Measurements from ENCODE around the gene CRB1. TPM values are rescaled to one million over a fixed set of nuclear protein-coding genes. Genes with fewer than 3 reads are reported as not detected.

CRB1 gene
- total and polyA plus RNA-seq, 5 donors = 0.05 to 0.60 (median 0.28) TPM

GRCh38 chr1:197466813-197467212, 198.8 kb downstream of the CRB1 start:
- intact Hi-C loops (cut with DNase I) = no loop called here
- DNase-seq (no peak), ATAC-seq (no peak)
- H3K4me1 ChIP-seq (ENCODE audit: control insufficient read depth, insufficient read depth, low read length) = peaks cover 3% of the 10 kb centered on the region
- no peaks in the 10 kb centered on the region for H3K27me3 ChIP-seq (ENCODE audit: control insufficient read depth, insufficient read depth)
- no peak overlapping the region for H3K27ac ChIP-seq (ENCODE audit: low read length)
- 77% methylated on average over 3 of the region's 3 CpGs for WGBS
- no peak overlapping the region for H3K4me3 ChIP-seq (ENCODE audit: low read length)
- H3K9me3 ChIP-seq (ENCODE audit: control insufficient read depth, low read length) = no peaks in the 10 kb centered on the region

GRCh38 chr1:197467881-197468280, 199.8 kb downstream of the CRB1 start:
- intact Hi-C loops (cut with DNase I) = no loop called here
- Histone ChIP-seq H3K27me3 (ENCODE audit: control insufficient read depth, insufficient read depth) (no peaks in the 10 kb centered on the region), H3K9me3 (ENCODE audit: control insufficient read depth, low read length) (no peaks in the 10 kb centered on the region), H3K27ac (ENCODE audit: low read length) (no peak overlapping the region), H3K4me1 (ENCODE audit: control insufficient read depth, insufficient read depth, low read length) (peaks cover 3% of the 10 kb centered on the region), H3K4me3 (ENCODE audit: low read length) (no peak overlapping the region)
- no peak for ATAC-seq
- WGBS = 96% methylated on average over 1 of the region's 1 CpG
- DNase-seq = no peak

GRCh38 chr1:197468543-197469175, 200.6 kb downstream of the CRB1 start:
- Histone ChIP-seq H3K27me3 (ENCODE audit: control insufficient read depth, insufficient read depth) (no peaks in the 10 kb centered on the region), H3K9me3 (ENCODE audit: control insufficient read depth, low read length) (no peaks in the 10 kb centered on the region), H3K4me3 (ENCODE audit: low read length) (no peak overlapping the region), H3K4me1 (ENCODE audit: control insufficient read depth, insufficient read depth, low read length) (peaks cover 3% of the 10 kb centered on the region), H3K27ac (ENCODE audit: low read length) (no peak overlapping the region)
- ATAC-seq (no peak), DNase-seq (peak in 1 of 3 donors; percentile 28)
- intact Hi-C loops (cut with DNase I) = no loop called here
- WGBS = 88% methylated on average over 9 of the region's 9 CpGs

- Histone ChIP-seq H3K4me3 (ENCODE audit: low read length) (no peak overlapping the region), H3K4me1 (ENCODE audit: control insufficient read depth, insufficient read depth, low read length) (peaks cover 3% of the 10 kb centered on the region), H3K9me3 (ENCODE audit: control insufficient read depth, low read length) (no peaks in the 10 kb centered on the region), H3K27me3 (ENCODE audit: control insufficient read depth, insufficient read depth) (no peaks in the 10 kb centered on the region), H3K27ac (ENCODE audit: low read length) (no peak overlapping the region)
- intact Hi-C loops (cut with DNase I) = no loop called here
- WGBS = 36% methylated on average over 7 of the region's 7 CpGs
- no peak for DNase-seq
- ATAC-seq = peak in 1 of 2 donors; percentile 41
These were observed 201.7 kb downstream of the CRB1 start for GRCh38 chr1:197469620-197470210.

GRCh38 chr1:197470330-197470729, 202.3 kb downstream of the CRB1 start:
- ATAC-seq = no peak
- no peaks in the 10 kb centered on the region for H3K27me3 ChIP-seq (ENCODE audit: control insufficient read depth, insufficient read depth)
- no peaks in the 10 kb centered on the region for H3K9me3 ChIP-seq (ENCODE audit: control insufficient read depth, low read length)
- peaks cover 3% of the 10 kb centered on the region for H3K4me1 ChIP-seq (ENCODE audit: control insufficient read depth, insufficient read depth, low read length)
- intact Hi-C loops (cut with DNase I) = no loop called here
- no peak overlapping the region for H3K27ac ChIP-seq (ENCODE audit: low read length)
- H3K4me3 ChIP-seq (ENCODE audit: low read length) = no peak overlapping the region
- 68% methylated on average over 1 of the region's 1 CpG for WGBS
- no peak for DNase-seq

- Histone ChIP-seq H3K27me3 (ENCODE audit: control insufficient read depth, insufficient read depth) (no peaks in the 10 kb centered on the region), H3K4me1 (ENCODE audit: control insufficient read depth, insufficient read depth, low read length) (peaks cover 3% of the 10 kb centered on the region), H3K27ac (ENCODE audit: low read length) (no peak overlapping the region), H3K9me3 (ENCODE audit: control insufficient read depth, low read length) (no peaks in the 10 kb centered on the region), H3K4me3 (ENCODE audit: low read length) (no peak overlapping the region)
- intact Hi-C loops (cut with DNase I) = no loop called here
- WGBS = 39% methylated on average over 9 of the region's 9 CpGs
- ATAC-seq = peak; percentile 24 to 55
- peak in 1 of 3 donors; percentile 30 for DNase-seq
These were observed 203.4 kb downstream of the CRB1 start for GRCh38 chr1:197471248-197471985.

GRCh38 chr1:197472141-197472540, 204.1 kb downstream of the CRB1 start:
- Histone ChIP-seq H3K27me3 (ENCODE audit: control insufficient read depth, insufficient read depth) (no peaks in the 10 kb centered on the region), H3K9me3 (ENCODE audit: control insufficient read depth, low read length) (no peaks in the 10 kb centered on the region), H3K27ac (ENCODE audit: low read length) (no peak overlapping the region), H3K4me3 (ENCODE audit: low read length) (no peak overlapping the region), H3K4me1 (ENCODE audit: control insufficient read depth, insufficient read depth, low read length) (peaks cover 3% of the 10 kb centered on the region)
- DNase-seq = no peak
- 90% methylated on average over 3 of the region's 3 CpGs for WGBS
- intact Hi-C loops (cut with DNase I) = no loop called here
- ATAC-seq = no peak

GRCh38 chr1:197480446-197480845, 212.4 kb downstream of the CRB1 start:
- Histone ChIP-seq H3K4me3 (ENCODE audit: low read length) (no peak overlapping the region), H3K9me3 (ENCODE audit: control insufficient read depth, low read length) (no peaks in the 10 kb centered on the region), H3K27me3 (ENCODE audit: control insufficient read depth, insufficient read depth) (no peaks in the 10 kb centered on the region), H3K27ac (ENCODE audit: low read length) (no peak overlapping the region), H3K4me1 (ENCODE audit: control insufficient read depth, insufficient read depth, low read length) (no peaks in the 10 kb centered on the region)
- ATAC-seq (no peak), DNase-seq (no peak)
- intact Hi-C loops (cut with DNase I) = no loop called here
- 80% methylated on average over 6 of the region's 6 CpGs for WGBS

- WGBS = 25% methylated on average over 4 of the region's 4 CpGs
- Histone ChIP-seq H3K9me3 (ENCODE audit: control insufficient read depth, low read length) (no peaks in the 10 kb centered on the region), H3K4me1 (ENCODE audit: control insufficient read depth, insufficient read depth, low read length) (no peaks in the 10 kb centered on the region), H3K27ac (ENCODE audit: low read length) (no peak overlapping the region), H3K27me3 (ENCODE audit: control insufficient read depth, insufficient read depth) (no peaks in the 10 kb centered on the region), H3K4me3 (ENCODE audit: low read length) (no peak overlapping the region)
- ATAC-seq = peak in 1 of 2 donors; percentile 38
- DNase-seq = peak in 1 of 3 donors; percentile 41
- intact Hi-C loops (cut with DNase I) = no loop called here
These were observed 213.0 kb downstream of the CRB1 start for GRCh38 chr1:197481101-197481500.

GRCh38 chr1:197485790-197486189, 217.7 kb downstream of the CRB1 start:
- no peak for DNase-seq
- no peak overlapping the region for H3K4me3 ChIP-seq (ENCODE audit: low read length)
- no peak overlapping the region for H3K27ac ChIP-seq (ENCODE audit: low read length)
- intact Hi-C loops (cut with DNase I) = no loop called here
- no peaks in the 10 kb centered on the region for H3K27me3 ChIP-seq (ENCODE audit: control insufficient read depth, insufficient read depth)
- 45% methylated on average over 3 of the region's 3 CpGs for WGBS
- ATAC-seq = no peak
- H3K9me3 ChIP-seq (ENCODE audit: control insufficient read depth, low read length) = no peaks in the 10 kb centered on the region
- H3K4me1 ChIP-seq (ENCODE audit: control insufficient read depth, insufficient read depth, low read length) = no peaks in the 10 kb centered on the region

- Histone ChIP-seq H3K27me3 (ENCODE audit: control insufficient read depth, insufficient read depth) (no peaks in the 10 kb centered on the region), H3K4me3 (ENCODE audit: low read length) (no peak overlapping the region), H3K4me1 (ENCODE audit: control insufficient read depth, insufficient read depth, low read length) (no peaks in the 10 kb centered on the region), H3K27ac (ENCODE audit: low read length) (no peak overlapping the region), H3K9me3 (ENCODE audit: control insufficient read depth, low read length) (no peaks in the 10 kb centered on the region)
- 52% methylated on average over 2 of the region's 2 CpGs for WGBS
- intact Hi-C loops (cut with DNase I) = no loop called here
- DNase-seq (peak in 2 of 3 donors; percentile 16 to 51), ATAC-seq (peak; percentile 40 to 59)
These were observed 218.9 kb downstream of the CRB1 start for GRCh38 chr1:197486946-197487345.
